Renal cortical epithelial cell (primary cell): Measurements from ENCODE around the gene MEIS2. TPM values are rescaled to one million over a fixed set of nuclear protein-coding genes. Genes with fewer than 3 reads are reported as not detected.

Source experiments
- DNase-seq: peaks from one replicate; pipeline ENCODE4 v3.0.0-alpha.2; 2011; ENCODE audit warnings: low read depth
- total RNA-seq: library from RNA; depleted of rRNA; stranded (reverse); fragments of >200 nt; gene quantifications from 2 replicates; pipeline ENCODE4 v1.2.3, GENCODE V29; 2014

Gene MEIS2
- total RNA-seq, 1 donor from 2014 or later: 2.6 TPM

DNA sequence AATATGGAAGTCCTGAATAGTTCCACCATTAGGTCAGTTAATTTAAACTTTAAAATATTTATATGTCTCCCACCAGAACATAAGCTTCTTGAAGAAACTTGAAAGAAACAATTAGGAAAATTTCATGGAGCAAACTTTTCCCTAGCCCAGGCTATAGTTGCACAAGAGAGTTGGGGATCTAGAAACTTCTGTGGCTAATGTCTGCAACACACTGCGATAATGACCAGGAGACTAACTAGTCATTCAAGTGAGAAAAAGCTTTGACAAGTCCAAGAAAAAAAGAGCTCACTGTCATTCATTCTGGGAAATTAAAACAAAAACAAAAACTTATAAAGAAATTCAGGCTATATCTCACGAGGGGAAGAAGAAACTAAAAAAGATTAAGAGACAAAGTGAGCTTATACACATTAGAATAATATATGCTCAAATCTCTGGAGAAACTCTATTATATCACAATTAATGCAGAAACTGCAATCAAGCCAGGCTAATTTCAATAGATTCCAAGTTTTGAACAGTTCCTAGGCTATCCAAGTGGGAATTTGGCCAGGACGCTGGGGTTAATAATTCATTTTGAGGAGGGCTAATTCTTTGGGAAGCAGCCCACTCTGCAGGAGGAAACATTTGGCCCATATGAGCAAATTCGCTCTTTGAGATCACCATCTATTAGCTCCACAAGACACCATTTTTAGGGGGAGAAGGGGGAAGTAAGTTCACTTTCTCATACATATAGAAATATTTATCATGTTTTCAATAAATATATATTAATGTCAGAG, 134.6 kb downstream of the MEIS2 start:
- peak; percentile 73 for DNase-seq

GRCh38 chr15:36964626-36965025, 135.7 kb downstream of the MEIS2 start:
- no peak for DNase-seq

DNA sequence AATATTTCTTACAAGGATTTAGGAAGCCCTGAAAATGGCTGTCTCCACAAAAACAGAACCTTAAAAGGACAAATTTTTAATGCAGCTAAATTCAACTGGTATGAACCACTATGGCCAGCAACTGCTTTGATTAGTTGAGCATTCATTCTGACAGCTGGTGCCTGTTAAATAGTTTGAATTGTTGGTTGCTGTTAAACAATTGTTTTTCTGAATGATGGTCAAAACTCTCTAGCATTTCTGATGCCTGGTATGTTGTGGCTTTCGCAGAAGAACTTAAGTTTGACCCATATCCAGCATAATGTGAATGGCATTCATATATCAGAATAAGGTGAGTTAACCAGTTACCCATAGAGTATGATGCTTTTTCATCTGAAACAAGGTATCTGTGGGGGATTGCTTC, 138.4 kb downstream of the MEIS2 start:
- DNase-seq: peak; percentile 76

DNA sequence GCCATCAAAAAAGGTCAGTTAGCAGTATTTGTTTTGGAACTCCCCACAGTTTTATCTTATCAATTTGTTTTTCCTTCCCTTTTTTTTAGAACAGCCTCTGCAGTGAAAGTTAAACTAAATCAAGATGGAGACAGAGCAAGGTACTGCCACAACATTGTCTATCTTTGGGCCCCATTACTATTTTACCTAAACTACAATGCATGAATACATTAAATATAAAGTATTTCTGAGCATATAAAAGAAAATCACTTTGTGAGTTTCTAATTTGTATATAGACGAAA, 139.5 kb downstream of the MEIS2 start:
- DNase-seq: no peak

GRCh38 chr15:36960179-36960946, 140.0 kb downstream of the MEIS2 start:
- no peak for DNase-seq

DNA sequence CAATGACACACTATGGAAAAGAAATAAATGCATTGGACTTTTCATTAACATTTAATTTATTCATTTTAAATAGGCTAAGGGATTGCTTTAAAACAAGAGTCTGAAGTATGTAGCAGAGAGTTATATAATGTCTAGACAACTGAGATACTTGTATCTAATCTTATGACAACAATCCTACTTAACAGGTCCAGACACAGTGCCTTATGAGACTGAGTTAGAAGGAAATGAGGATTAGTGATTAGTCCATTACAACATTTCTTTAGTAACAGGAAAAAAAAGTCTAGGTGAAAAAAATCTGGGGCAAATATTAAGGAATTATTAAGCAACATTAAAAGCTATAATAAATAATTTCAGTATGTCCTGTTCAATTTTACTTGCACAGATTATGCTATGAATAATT, 140.6 kb downstream of the MEIS2 start:
- DNase-seq: peak; percentile 20

DNA sequence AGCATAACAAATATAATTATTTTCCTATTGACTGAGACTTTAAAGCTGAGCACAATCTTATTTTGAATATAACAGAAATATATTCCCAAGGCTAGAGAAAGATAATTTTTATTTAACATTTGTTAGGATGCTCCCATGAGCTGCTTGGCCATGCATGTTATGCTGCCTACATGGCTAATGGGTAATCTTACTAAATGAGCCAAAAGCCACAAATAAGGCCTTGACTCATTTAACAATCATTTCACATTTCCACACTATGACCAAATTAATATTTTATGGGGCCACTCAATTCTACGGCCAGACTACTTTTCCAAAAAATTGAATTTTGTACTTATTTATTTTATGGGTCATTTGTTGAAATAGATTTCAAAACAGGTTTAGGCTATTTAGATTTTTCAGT, 141.7 kb downstream of the MEIS2 start:
- peak; percentile 52 for DNase-seq

- peak; percentile 47 for DNase-seq
These were observed 145.9 kb downstream of the MEIS2 start for GRCh38 chr15:36954486-36954885.

- no peak for DNase-seq
These were observed 147.0 kb downstream of the MEIS2 start for GRCh38 chr15:36953346-36953745.

DNA sequence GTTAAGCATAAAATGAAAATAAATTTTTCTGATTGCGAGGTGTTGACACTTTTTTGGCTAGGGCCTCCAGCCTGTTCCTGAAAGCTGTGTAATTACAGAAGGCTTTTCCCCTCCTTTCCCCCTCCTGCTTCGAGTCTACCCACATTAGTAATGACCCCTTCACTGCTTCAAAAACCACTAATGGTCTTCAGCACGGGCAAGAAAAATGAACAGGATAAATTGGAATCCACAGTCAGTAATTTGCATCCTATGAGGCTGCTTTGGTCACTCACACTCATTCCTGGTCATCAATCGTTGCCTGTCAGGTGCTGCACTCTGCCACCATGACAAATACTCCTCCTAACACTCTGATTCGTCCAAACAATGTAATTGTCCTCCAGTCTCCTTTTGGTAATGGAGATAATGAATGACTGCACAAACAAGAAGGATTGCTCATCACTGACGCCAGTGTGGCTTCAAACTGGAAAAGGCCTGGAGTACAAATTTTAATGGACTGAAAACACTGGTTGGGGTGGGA, 148.6 kb downstream of the MEIS2 start:
- DNase-seq: peak; percentile 81

DNA sequence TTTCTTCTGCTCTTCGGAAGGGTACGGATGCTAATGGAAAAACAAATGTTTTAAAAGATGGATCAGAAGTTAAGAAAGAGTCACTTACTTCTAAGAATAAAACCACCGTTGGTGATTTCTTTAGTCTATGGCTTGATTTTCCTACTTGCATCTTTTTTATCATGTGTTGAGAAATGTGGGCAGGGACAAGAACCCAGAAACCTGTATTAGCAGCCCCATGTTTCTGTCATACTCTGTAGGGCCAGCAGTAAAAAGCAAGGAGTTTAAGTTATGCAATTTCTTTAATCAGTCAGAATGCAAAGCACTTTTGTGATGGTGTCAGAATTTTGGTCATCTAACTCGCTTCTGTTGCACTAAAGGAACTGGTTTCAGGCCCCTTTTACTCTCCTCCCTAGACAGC, 150.0 kb downstream of the MEIS2 start:
- DNase-seq: no peak

DNA sequence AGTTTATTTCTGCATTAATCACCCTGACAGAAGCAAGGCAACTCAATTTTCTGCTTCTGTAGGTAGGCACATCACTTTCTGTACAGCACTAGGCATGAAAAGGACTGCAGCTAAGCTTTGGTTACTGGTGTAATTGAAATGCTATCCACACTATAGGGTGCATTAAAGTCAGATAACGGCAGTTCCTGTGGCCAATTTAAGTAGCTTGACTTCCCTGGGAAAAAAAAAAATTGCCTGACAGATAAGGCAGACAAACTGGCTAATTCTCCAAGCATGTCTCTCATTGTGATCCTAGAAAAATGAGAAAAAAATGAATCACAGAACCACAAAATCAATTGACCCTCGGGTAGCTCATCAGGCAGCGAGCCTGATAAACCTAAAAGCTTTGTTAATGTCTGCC, 151.4 kb downstream of the MEIS2 start:
- DNase-seq: no peak

GRCh38 chr15:36947035-36947719, 153.2 kb downstream of the MEIS2 start:
- DNase-seq: no peak

GRCh38 chr15:36944442-36944841, 155.9 kb downstream of the MEIS2 start:
- DNase-seq: no peak

DNA sequence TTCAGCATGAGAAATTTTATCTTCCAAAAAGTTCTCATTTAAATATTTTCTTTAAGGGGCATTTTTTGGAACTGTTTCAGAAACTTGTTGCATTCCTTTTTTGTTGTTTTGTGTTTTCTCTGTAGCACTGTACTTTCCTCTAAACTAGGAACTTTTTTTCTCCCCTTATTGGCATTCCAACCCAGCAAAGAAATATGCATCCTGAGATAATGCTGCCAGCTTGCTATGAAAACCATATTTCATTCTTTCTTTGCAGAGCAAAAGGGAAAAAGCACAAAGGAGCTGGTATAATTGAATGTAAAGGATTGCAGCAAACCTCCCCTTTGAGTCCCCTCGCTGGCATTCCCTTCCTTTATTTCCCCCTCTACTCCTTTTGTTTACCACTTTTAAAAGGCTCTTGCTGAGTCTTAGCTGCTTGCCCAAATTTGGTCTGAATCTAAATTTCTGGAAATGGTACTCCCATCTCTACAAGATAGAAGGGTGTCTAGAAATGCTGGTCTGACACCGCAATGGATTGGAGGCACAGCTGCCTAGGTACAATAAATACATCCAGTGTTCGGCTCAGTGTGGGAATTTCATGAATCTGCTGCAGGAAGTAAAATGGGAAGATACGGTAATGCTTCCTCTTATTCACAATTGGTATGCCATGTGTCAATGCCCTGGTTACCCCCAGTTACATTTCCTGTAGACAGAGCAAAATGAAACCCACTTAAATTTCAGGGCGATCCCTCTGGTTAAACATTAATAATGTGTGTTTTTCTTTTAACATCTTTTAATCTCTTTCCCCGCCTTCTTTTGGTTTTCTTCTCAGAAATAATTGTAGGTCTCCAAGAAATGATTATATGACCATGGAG, 156.6 kb downstream of the MEIS2 start:
- DNase-seq: no peak

DNA sequence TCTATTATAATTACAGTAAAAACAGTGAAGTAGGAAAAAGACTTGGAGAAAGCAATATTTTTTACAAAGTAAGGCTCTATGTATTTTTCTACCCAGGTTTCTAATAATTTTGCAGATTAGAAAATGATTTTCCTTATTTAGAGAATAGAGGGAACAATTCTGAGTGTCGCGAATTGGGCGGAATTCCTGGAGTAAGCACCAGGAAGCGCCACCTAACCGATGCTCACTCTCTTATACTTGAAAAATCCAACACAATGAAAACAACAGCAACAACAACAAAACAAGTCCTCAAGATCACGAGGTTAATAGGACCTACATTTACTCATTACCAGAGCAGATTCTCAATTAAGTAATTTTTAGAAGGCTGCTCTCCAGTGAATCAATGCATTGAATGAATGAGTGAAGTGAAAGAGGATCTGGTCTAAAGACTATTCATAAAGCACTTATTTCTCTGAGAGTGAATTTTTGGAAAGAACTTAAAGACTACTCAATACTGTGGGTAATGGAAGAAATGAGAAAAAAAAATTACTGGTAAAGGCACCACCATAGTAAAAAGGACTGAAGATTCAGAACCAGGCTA, 158.0 kb downstream of the MEIS2 start:
- no peak for DNase-seq

DNA sequence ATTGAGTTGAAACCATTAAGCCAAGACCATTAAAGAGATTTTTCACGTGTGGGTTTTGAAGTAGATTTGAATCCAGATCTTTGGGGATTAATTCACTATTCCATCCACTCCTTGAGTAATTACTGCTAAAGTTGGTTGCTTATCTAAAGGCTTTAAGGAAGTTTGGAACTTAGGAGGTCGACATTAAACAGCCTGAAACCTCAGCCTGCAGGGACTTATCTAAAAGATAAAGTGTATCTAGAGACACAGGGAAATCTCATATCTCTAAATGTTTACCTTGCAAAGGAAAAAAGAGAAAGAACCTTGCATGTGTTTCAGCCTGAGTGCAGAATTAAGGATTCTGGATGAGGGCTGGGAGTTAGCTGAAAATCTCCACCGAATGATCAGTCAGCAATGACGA, 158.6 kb downstream of the MEIS2 start:
- DNase-seq: no peak

- DNase-seq: peak; percentile 72
These were observed 159.6 kb downstream of the MEIS2 start for GRCh38 chr15:36940636-36941260.

GRCh38 chr15:36940219-36940618, 160.1 kb downstream of the MEIS2 start:
- no peak for DNase-seq

DNA sequence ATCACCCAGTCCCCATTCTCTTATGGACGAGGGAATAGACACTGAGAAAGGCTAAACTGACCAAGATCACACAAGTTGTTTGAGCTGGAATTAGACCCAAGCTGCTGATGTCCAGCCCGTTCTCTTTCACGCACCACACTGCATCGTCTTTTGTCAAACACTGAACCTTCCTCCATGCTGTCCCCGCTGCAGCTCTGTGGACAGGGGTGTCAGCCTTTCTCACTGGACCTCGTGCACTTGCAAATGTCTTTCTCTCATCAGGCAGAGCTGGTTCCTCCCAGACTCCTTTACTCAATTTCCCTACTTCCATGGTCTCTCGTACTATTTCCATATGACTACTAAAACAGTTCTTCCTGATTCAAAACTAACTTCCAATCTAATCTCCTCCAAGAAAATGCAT, 161.6 kb downstream of the MEIS2 start:
- no peak for DNase-seq

- no peak for DNase-seq
These were observed 162.2 kb downstream of the MEIS2 start for GRCh38 chr15:36938131-36938530.
